Fibroblast of skin of back (primary cell): ENCODE results near the gene PDCD11.
"Not testable (repeated sequence)": the region's sequence is repeated elsewhere in the genome, so short reads cannot be mapped to it uniquely, and the experiment has no call there.

Source experiments
- DNase-seq: peaks from one replicate; pipeline ENCODE4 v3.0.0-alpha.2; 2013

Gene PDCD11

DNA sequence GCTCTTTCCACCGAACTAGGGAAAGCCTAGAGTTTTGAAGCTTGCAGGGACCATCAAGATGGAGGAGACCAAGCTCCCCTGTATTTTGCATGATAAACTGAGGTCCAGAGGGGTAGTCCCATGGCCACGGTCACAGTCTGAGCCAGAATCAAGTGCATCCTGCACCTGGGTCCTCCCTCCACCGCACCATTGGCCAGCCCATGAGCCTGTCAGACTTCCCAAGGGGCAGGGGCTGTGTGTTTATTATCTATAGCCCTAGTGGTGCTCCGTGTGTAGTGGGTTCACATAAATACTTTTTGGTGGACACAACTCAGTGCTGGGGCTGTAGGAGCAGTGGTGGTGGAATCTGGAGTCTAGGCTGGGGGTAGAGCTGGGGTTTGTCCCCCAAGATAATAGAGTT is 79.0 kb downstream of the PDCD11 start:
- no peak for DNase-seq

DNA sequence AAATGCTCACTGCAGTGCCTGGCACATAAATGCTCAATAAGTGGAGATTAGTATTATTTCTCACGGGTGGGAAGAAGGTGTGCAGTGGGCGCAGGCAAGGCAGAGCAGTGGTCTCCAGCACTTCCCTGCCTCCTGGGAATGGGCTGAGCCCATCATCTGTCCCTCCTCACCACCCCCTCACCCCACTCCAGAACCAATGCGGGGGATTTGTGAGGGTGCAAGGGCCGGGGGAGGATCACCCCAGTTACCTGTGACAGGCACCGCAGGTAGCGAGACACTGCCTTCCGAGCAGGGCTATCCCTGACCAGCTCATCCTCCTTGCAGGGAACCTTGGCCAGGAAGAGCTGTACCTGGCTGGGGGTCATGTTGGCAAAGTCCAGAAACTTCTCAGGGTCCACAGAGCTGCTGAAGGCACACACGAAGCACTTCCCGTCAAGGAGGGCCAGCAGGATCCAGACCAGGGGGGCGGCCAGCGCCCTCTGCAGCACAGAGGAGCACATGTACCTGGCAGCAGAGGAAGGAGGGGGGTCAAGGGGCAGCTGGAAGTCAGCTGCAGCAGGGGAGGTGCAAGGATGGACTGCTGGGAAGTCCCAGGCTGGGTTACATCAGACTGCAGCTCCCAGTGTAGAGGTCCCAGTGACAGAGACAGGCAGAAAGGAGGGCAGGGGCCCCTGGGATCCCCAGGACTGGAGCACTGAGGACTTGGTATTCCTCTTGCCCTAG is 79.8 kb downstream of the PDCD11 start:
- DNase-seq, result no peak

GRCh38 chr10:103478671-103479070 is 82.2 kb downstream of the PDCD11 start:
- no peak for DNase-seq

DNA sequence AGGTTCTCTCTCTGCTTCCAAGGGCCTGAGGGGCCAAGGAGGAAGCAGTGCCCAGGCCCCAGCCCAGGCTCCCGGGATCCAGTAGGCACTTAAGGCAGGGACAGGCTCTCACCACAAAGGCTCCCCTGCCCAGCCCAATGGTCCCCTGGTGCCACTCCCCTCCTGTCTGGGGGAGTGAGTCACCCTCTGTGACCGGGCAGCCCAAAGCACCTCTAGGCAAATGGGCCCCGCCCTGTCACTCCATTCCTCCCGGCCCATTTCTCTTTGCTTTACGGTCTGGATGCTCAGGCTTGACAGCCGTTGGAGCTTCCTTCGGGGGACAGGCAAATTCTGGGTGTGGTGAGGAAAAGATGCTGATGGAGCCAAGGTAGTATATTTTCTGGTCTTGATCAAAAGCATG is 82.7 kb downstream of the PDCD11 start, which contains the start of gene CALHM3:
CALHM3 (minus strand) TSS at position 106 of the 400 bp plus-strand sequence. CDS start 208 bp downstream, outside the sequence.
- peak; percentile 22 for DNase-seq

DNA sequence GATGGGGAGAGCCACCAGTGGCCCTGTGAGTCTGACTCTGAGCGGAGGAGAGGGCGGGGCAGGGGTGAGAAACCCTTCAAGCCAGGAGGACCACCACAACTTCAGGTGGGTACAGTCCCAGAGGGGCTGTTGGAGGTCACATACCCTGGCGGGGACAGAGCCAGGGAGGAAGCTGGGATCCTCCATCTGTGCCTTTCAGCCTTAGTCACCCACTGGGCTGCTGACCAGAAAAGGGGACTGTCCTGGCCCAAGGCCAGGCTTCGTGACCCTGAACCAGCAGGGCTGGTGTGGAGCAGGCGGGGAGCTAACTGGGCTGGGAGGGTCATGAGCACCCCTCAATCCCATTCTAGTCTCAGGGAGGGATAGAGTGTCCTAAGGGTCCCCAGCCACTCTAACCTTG is 84.1 kb downstream of the PDCD11 start:
- DNase-seq, result no peak

DNA sequence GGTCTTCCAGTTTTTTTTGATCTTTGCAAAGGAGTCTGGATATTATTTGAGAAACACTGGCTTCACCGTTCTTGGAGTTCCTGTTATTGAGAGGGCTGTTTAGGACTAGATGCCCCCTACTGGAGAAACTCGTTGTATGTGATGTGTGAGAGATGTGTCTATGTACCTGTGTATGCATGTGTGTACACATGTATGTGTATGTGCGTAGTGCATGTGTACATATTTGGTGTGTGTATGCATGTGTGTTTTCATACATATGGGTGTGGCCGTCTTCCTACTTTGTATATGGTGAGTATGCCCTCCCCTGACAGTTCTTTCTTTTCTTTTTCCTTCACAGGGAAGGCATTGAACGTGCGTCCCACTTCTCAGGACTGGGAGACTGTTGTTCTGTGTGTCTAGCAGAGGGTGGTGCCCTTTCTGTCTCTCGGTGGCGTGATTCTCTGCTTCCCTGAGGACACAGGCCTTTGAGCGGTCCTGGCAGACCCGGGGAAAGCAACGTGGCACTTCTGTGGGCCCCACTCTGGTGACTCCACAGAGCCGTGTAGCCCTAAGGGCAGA is 85.6 kb downstream of the PDCD11 start:
- DNase-seq, result peak; percentile 64

DNA sequence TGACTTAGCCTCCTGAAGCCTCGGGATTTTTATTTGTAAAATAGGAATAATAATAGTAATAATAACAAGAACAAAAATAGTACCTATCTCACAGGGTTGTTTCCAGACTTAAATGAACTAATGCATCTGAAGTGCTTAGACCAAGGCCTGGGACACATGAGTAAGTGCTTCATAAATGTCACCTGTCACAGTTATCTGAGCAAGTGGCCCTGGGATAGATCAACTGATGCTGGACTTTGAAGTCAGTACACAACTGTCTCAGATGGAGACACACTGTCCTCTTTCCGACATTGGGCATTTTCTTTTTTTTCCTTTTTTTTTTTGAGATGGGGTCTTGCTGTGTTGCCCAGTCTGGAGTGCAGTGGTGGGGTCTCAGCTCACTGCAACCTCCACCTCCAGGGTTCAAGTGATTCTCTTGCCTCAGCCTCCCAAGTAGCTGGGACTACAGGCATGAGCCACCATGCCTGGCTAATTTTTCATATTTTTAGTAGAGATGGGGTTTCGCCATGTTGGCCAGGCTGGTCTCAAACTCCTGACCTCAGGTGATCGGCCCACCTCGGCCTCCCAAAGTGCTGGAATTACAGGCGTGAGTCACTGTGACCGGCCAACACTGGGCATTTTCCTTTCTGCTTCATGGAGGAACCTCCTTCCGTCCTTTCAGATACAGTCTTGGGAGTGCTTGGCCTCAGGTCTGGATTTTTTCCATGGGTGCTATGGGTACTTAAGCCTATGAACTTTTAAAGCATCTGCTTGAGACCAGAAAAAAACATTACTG is 90.4 kb downstream of the PDCD11 start:
- not testable (repeated sequence) for DNase-seq

GRCh38 chr10:103487410-103487708 is 90.9 kb downstream of the PDCD11 start:
- no peak for DNase-seq

- no peak for DNase-seq
Observed at GRCh38 chr10:103490986-103491314, 94.5 kb downstream of the PDCD11 start.

DNA sequence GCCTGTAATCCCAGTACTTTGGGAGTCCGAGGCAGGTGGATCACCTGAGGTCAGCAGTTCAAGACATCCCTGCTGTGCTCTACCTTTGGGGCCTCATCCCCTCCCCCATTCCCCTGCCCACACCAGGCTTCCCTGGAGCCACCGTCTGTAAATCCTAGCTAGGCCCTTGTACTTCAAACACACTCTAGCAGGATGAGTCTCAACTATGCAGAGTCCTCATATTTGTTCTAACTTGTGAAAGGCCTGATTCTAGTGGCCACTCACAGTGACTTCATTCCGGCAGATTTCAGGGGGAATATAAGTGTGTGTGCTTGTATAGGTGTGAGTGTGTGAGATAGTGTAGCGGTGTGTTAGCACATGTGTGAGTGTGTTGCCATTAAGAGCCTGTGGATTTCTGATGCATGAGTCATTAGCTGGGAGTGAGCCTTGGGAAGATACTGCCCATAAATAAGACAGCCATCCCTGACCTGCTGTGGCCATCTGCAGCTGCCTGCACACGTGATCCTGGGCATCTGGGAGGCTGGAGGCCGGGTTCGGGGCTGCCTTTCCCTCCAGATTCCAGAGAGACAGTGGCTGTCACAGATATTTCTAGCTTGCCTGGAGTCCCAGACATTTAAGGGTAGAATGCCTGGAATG is 95.4 kb downstream of the PDCD11 start:
- peak; percentile 93 for DNase-seq

GRCh38 chr10:103492655-103493261 is 96.3 kb downstream of the PDCD11 start:
- no peak for DNase-seq

GRCh38 chr10:103493362-103493915 is 97.0 kb downstream of the PDCD11 start, which contains the start of gene NEURL1:
NEURL1 (plus strand) TSS chr10:103493705; CDS start chr10:103494388, 683 bp downstream.
- DNase-seq, result no peak

DNA sequence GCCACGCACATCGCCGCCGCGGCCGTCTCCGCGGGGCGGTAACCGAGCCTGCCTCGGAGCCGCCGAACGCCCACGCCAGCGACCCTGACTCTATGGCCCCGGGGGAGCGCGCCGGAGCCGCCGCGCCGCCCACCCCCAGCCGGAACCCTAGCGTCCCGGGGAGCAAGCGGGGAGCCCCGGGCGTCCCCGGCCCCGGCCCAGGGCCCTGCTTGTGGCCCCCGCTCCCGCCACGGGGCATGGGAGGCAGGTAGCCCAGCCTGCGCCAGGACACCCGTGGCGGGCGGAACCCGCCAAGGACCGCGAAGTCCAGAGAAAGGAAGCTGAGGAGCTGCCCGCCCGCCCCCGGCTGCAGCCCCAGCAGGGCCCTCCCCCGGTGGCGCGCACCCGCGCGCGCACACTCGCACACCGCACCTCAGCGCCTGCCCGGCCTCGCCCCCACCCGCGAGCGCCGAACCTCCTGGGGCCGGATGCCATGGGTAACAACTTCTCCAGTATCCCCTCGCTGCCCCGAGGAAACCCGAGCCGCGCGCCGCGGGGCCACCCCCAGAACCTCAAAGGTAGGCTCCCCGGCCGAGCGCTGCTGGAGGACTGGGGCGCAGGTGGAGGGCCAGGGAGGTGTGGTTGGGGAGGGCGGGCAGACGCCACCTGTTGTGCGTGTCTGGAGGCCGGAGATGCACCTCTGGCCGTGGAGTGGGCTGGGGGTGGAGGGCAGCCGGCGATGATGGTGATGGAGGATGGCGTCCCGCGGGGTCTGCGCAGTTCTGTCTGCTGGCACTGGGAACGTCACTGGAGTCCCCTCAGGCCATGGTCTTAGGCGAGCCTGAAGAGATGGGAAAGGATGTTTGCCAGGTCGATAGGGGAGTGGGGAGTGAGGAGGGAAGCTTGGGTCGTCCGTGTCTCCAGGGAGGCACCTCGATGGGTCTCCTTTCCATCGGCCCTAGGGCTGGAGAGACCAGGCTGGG is 97.8 kb downstream of the PDCD11 start:
- DNase-seq, result no peak

DNA sequence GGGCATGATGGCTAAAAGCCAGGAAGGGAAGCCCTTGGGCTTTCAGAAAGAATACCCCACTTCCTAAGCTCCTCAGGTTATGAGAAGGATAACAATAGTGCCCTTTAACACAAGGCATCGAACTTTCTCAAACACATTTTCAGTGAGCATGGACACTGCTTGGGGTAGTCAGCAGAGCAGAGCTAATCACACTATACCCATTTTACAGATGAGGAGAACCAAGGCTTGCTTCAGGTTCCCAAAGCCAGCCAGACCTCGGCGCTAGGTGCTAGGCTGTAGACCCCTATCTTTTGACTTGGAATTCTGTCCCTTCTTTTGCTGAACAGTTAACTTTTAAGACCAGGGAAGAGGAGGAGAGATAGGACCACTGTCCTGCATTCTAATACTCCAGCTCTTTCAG is 98.9 kb downstream of the PDCD11 start:
- DNase-seq, result no peak
